Uterus (tissue), 2 donors: Measurements from ENCODE around the gene SLC2A11.

Experiments
- CTCF ChIP-seq, 4 experiments: fragments of 200-600 bp in 2 of 4; fragments of 450-650 bp in 2 of 4; sonication (generic) in 2 of 4; IDR thresholded peaks; one replicate each; pipeline ENCODE4 v1.5.1; 2016 to 2019; ENCODE audit warnings: antibody characterized with exemption in 4 of 4, mild to moderate bottlenecking in 2 of 4, moderate library complexity in 1 of 4
- POLR2A ChIP-seq, 2 donors: fragments of 450-650 bp; IDR thresholded peaks; one replicate each; pipeline ENCODE4 v1.6.1; 2016; ENCODE audit warnings: antibody characterized with exemption in 2 of 2, mild to moderate bottlenecking in 1 of 2, moderate library complexity in 1 of 2

DNA sequence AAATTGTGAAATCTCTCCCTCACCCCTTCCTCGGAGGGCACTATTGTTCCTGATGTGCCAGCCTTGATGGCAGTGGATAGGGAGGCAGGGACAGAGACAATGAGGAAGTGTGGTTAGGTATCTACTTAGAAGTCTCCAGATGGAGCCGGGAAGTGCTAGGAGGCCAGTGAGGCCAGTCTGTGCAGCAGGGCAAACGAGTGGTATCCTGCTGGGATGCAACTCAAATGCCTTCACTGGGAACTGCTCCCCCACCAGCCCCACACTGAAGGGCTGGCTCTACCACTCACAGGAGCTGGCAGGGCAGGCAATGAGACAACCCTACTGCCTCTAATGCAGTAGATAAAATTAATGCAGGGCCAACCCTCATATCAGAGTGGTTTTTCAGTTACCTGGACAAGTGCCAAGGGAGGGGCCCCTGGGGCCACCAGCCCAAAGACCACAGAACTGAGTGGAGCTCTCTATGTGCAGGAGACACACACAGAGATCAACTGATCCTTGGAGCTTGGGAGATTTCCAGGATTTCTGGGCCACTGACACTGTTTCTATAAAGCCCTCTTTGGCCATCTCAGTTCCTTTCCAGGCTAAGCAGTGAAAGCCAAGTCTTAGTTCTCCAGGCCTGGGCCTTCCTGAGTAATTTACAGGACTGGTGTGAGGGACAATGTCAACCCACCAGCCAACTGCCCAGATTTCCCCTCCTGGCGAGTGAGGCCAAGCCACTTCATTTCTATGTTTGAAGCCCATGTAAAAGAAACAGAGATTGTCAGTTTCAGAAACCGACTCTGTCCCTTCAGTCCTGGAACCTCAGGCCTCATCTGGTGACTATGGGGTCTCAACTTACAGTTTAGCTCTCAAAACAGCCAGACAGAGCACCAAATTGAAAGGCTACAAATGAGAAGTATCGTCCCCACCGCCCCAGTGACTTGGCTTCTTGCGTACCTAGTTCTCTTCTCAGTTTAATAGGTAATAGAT, 40.6 kb downstream of the SLC2A11 start:
- TF ChIP-seq CTCF (IDR thresholded peaks at IDR 0.05) (no peak), POLR2A (IDR thresholded peaks at IDR 0.05) (no peak)
